GOT3 (cell line): ENCODE results near the gene DACT1.

Source experiments
- DNase-seq: peaks from one replicate; lab custom pipeline; 2025; ENCODE audit warnings: mixed read lengths; lab: John Stamatoyannopoulos, UW

DACT1 gene

DNA sequence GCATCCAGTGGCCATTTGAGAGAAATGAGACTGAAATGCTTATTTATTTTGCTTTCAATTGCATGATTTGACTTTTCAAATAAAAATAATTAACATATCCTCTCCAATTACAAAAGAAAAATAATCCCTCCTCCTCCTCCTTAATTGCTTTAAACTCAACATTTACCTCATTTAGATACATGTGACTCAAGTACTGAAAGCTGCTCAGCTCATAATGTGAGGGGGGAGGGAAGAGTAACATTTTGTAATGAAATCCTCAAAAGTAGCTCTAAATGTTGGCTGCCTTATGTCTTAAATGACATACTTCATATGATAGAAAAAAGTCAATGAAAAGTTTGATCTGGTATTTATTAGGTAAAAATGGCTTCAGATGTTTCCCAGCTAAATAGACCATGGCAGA is 29.0 kb downstream of the DACT1 start:
- DNase-seq = no peak

DNA sequence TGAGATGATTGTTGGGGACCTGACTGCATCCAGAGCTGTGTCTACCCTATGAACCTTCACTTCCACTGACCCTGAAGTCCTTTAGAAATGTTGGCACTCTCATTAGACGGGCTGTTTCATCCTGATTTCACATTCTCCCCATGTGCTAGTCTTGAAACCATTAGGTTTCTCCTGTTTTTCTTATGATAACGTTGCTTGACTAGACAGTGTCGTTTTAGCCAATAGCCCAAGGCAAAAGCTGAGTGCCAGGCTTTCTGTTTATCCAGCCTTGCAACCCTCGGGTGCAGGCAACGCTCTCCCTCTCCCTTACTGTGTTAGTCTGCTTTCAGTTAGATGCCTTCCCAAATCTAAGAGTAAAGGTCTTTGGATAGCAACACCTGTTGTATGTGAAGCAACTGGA is 30.1 kb downstream of the DACT1 start:
- DNase-seq = no peak

- no peak for DNase-seq
These were observed 31.2 kb downstream of the DACT1 start for GRCh38 chr14:58668848-58669480.

GRCh38 chr14:58669556-58670200 is 31.9 kb downstream of the DACT1 start:
- DNase-seq = no peak

- DNase-seq = no peak
These were observed 33.3 kb downstream of the DACT1 start for GRCh38 chr14:58671024-58671423.

GRCh38 chr14:58671436-58671835 is 33.7 kb downstream of the DACT1 start:
- no peak for DNase-seq

- no peak for DNase-seq
These were observed 36.0 kb downstream of the DACT1 start for GRCh38 chr14:58673722-58674121.

DNA sequence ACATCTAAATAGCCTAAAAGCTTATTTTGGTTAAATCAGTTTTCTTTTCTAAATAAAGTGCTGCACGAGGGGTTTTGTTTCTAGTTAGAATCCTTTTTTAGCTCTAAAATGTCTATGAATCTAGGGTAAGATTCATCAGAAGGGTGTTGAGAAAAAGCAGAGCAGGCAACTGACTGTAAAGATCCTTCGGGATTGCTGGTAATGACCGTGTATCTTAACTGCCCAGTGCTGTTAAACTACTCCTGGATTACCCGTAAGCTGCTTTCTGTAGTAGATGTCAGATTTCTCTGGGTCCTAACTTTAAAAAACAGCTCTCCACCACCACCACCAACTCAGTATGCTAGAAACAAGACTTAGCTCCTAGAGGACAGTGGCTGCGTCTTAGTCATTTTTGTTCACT is 39.2 kb downstream of the DACT1 start:
- no peak for DNase-seq

DNA sequence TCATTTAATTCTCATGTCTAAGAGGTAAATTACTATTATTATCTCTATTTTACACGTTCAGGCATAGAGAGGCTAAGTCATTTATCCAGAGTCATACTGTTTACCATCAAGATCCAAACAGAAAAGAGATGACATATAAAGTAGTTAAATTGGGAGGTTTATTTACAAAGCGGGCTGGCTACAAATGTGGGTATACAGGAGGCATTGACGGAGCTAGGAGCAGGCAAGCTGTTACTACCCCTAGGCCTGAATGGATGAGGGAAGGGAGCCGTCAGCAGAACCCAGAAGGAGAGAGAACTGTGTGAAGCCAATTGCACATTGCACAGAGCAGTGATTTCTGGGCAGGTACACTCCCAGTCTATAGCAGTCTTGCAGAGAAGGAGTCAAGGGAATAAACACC is 39.8 kb downstream of the DACT1 start:
- no peak for DNase-seq

DNA sequence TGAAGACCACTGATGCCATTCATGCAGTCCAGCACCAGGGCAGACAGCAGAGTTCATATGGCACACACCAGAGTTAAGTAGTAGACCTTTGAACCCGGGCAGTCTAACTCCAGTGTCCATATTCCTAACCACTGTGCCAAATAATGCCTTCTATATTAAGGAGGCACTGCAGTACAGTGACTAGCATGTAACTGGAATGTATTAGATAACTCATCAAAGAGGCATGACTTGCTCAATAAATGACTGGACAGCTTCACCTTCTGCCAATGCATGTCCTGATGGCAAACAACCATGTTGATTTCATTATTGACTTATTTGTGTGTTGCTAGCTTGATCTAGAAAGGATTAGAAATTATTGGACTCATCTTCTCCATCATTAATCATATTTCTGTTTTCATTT is 40.2 kb downstream of the DACT1 start:
- no peak for DNase-seq

- DNase-seq = no peak
These were observed 42.9 kb downstream of the DACT1 start for GRCh38 chr14:58680698-58681097.

- DNase-seq = no peak
These were observed 49.6 kb downstream of the DACT1 start for GRCh38 chr14:58687232-58687795.

- no peak for DNase-seq
These were observed 53.2 kb downstream of the DACT1 start for GRCh38 chr14:58690801-58691516.

DNA sequence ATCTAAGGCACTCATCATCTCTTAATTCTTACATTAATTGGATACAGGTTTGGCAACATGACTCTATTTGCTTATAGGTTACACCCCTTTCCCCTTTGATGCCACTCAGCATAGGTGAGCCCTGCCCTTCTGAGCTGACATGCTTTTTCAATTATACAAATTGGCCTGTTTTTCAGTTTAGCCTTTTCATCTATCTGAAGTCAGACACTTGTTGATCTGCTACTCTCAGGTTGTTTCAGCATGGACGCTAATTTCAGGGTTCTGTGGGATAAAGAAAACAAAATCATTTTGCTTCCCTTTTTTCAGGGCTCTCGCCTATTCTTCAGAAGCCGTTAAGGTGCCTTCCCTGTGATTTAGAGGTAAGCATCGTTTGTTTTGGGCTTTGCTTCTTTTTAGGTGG is 55.3 kb downstream of the DACT1 start:
- no peak for DNase-seq

DNA sequence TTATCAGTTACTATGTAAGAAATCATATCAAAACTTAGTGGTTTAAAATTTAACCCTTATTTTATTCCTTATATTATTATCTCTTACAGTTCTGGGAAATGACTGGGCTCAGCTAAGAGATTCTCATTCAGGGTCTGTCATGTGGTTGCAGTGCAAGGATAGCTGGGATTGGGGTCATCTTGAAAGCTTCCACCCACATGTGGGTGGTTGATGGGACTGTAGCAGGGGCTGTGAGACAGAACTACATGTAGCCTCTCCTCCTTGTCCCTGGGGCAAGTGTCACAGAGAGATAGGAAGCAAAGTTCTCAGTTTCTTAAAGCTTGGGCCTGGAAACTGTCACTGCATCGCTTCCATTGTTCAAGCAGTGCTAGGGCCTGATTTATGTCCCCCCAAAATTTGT is 57.8 kb downstream of the DACT1 start:
- DNase-seq = no peak

GRCh38 chr14:58697266-58697929 is 59.6 kb downstream of the DACT1 start:
- DNase-seq = no peak
